ENCODE results near the gene BCAS3.

Gene BCAS3

GRCh38 chr17:61212655-61213054 lies 535.0 kb downstream of the BCAS3 start:
- H3K27ac ChIP-seq = no peak overlapping the region
- TF ChIP-seq ZFX (IDR thresholded peaks at IDR 0.05) = no peak
- TF ChIP-seq, protein P1, sequence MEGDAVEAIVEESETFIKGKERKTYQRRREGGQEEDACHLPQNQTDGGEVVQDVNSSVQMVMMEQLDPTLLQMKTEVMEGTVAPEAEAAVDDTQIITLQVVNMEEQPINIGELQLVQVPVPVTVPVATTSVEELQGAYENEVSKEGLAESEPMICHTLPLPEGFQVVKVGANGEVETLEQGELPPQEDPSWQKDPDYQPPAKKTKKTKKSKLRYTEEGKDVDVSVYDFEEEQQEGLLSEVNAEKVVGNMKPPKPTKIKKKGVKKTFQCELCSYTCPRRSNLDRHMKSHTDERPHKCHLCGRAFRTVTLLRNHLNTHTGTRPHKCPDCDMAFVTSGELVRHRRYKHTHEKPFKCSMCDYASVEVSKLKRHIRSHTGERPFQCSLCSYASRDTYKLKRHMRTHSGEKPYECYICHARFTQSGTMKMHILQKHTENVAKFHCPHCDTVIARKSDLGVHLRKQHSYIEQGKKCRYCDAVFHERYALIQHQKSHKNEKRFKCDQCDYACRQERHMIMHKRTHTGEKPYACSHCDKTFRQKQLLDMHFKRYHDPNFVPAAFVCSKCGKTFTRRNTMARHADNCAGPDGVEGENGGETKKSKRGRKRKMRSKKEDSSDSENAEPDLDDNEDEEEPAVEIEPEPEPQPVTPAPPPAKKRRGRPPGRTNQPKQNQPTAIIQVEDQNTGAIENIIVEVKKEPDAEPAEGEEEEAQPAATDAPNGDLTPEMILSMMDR (conservative IDR thresholded peaks at IDR 0.05) = no peak

GRCh38 chr17:61214753-61215152 lies 537.1 kb downstream of the BCAS3 start:
- no peak overlapping the region for H3K27ac ChIP-seq
- no peak for TF ChIP-seq ZFX (IDR thresholded peaks at IDR 0.05)
- TF ChIP-seq, protein P1 (conservative IDR thresholded peaks at IDR 0.05) = no peak

- TF ChIP-seq ZFX (IDR thresholded peaks at IDR 0.05) = no peak
- TF ChIP-seq, protein P1 (conservative IDR thresholded peaks at IDR 0.05) = no peak
- H3K27ac ChIP-seq = no peak overlapping the region
Measured at GRCh38 chr17:61216066-61216465, 538.4 kb downstream of the BCAS3 start.

- H3K27ac ChIP-seq = no peak overlapping the region
- TF ChIP-seq, protein P1 (conservative IDR thresholded peaks at IDR 0.05) = no peak
- TF ChIP-seq ZFX (IDR thresholded peaks at IDR 0.05) = no peak
Measured at GRCh38 chr17:61217878-61218437, 540.3 kb downstream of the BCAS3 start.

DNA sequence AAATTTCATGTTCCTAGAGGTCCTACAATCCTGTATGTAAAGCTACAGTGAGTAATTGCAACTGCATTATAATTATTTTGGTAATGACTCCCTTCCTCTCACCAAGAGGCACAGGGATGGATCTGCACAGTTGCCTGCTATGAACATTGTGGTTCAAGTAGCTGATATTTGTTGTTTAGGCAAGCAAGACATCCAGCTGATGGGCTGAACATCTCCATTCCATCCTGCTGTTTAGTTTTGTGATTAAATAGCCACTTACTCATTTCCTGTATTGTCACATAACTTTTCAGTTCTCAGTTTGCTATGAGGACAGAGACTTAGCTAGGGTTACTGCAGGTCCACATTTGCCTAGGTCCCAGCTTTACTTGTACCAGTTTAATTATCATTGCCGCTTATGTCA lies 540.8 kb downstream of the BCAS3 start:
- no peak overlapping the region for H3K27ac ChIP-seq
- TF ChIP-seq, protein P1 (conservative IDR thresholded peaks at IDR 0.05) = no peak
- no peak for TF ChIP-seq ZFX (IDR thresholded peaks at IDR 0.05)

GRCh38 chr17:61219460-61219859 lies 541.8 kb downstream of the BCAS3 start:
- TF ChIP-seq ZFX (IDR thresholded peaks at IDR 0.05) = no peak
- TF ChIP-seq, protein P1 (conservative IDR thresholded peaks at IDR 0.05) = no peak
- H3K27ac ChIP-seq = no peak overlapping the region

- no peak overlapping the region for H3K27ac ChIP-seq
- TF ChIP-seq, protein P1 (conservative IDR thresholded peaks at IDR 0.05) = no peak
- no peak for TF ChIP-seq ZFX (IDR thresholded peaks at IDR 0.05)
Measured at GRCh38 chr17:61221181-61221580, 543.5 kb downstream of the BCAS3 start.

All from C4-2B (cell line).